Ishikawa (cell line): Measurements from ENCODE around the gene IFIH1.

Source experiments
- CEBPB ChIP-seq: IDR thresholded peaks from 2 replicates; pipeline ENCODE4 v1.6.1; 2012
- CREB1 ChIP-seq: IDR thresholded peaks from 2 replicates; pipeline ENCODE4 v1.6.1; 2012; ENCODE audit warnings: low read depth
- EGR1 ChIP-seq: IDR thresholded peaks from 2 replicates; pipeline ENCODE4 v1.6.1; 2012
- EP300 ChIP-seq: IDR thresholded peaks from 2 replicates; pipeline ENCODE4 v1.6.1; 2012; ENCODE audit warnings: borderline replicate concordance
- FOXM1 ChIP-seq: IDR thresholded peaks from 2 replicates; pipeline ENCODE4 v1.6.1; 2012; ENCODE audit warnings: low read depth, borderline replicate concordance
- MAX ChIP-seq: IDR thresholded peaks from 2 replicates; pipeline ENCODE4 v1.6.1; 2012
- NFIC ChIP-seq: IDR thresholded peaks from 2 replicates; pipeline ENCODE4 v1.6.1; 2012
- RAD21 ChIP-seq: IDR thresholded peaks from 2 replicates; pipeline ENCODE4 v1.6.1; 2012; ENCODE audit warnings: low read depth
- REST ChIP-seq: IDR thresholded peaks from 2 replicates; pipeline ENCODE4 v1.6.1; 2012; ENCODE audit warnings: low read depth, mild to moderate bottlenecking
- TAF1 ChIP-seq: IDR thresholded peaks from 2 replicates; pipeline ENCODE4 v1.6.1; 2012; ENCODE audit warnings: low read depth, mild to moderate bottlenecking
- TCF12 ChIP-seq: IDR thresholded peaks from 2 replicates; pipeline ENCODE4 v1.6.1; 2012; ENCODE audit warnings: low read depth
- TEAD4 ChIP-seq: IDR thresholded peaks from 2 replicates; pipeline ENCODE4 v1.6.1; 2012
- YY1 ChIP-seq: IDR thresholded peaks from 2 replicates; pipeline ENCODE4 v1.6.1; 2012; ENCODE audit warnings: low read depth
- ZBTB7A ChIP-seq: IDR thresholded peaks from 2 replicates; pipeline ENCODE4 v1.6.1; 2012; ENCODE audit warnings: low read depth
- TF ChIP-seq, protein P1 (sequence below): IDR thresholded peaks from 2 replicates; pipeline ENCODE4 v1.6.1; 2012

The IFIH1 gene

DNA sequence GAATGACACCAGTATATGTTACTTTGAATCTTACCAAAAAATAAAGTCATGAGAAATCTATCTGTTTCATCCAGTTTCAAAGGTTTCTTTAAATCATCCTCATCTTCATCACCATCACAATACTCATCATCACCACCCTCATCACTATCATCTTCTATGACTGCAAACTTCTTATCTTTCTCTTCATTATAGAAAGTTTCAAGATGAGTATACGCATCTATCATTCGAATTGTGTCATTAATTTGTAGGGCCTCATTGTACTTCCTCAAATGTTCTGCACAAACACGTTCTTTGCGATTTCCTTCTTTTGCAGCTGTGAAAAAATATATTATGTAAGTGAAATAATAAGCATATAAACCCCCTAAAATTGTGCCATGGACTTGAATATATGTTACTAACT lies 41.1 kb downstream of the IFIH1 start:
- no peak for TF ChIP-seq FOXM1

DNA sequence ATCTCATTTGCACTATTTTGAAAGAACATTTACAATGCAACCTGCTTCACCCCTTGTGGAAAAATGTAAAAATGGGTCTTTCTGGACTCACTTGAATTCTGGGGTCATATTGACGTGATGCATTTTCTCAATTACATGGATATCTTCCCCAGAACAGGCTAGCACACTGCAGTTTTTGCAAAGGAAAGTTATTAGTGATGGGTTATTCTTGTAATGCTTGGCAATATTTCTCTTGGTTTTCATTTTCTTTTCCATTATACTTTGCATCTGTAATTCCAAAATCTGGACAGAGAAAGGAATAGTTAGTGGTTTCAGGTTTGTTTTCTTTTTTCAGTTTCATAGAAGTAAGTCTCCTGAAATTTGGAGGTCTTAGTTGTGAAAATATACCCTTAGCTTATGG lies 50.5 kb downstream of the IFIH1 start:
- TF ChIP-seq FOXM1 (no peak), EP300 (no peak), EGR1 (no peak), ZBTB7A (no peak), TAF1 (no peak), YY1 (no peak), MAX (no peak), NFIC (no peak), CEBPB (no peak), CREB1 (no peak), REST (no peak), TCF12 (no peak)
- TF ChIP-seq, protein P1, sequence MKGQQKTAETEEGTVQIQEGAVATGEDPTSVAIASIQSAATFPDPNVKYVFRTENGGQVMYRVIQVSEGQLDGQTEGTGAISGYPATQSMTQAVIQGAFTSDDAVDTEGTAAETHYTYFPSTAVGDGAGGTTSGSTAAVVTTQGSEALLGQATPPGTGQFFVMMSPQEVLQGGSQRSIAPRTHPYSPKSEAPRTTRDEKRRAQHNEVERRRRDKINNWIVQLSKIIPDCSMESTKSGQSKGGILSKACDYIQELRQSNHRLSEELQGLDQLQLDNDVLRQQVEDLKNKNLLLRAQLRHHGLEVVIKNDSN: no peak

DNA sequence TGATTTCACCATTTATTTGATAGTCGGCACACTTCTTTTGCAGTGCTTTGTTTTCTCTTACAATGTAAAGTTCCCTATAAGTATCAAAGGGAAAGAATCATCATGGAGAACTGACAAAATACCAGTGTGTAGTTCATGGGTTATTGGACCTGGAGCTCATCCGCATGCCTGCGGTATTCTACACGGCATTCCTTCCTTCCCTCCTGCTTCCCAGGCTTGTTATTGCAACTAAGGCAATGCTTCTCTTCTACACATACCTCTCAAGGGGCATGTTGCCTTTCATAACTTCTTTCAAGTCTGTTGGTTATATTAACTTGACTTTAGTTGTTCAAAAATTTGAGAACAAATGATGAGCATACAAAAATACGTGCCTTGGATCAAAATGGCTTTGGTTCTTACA lies 51.0 kb downstream of the IFIH1 start:
- TF ChIP-seq CREB1: no peak
- TF ChIP-seq TCF12: no peak
- TF ChIP-seq NFIC: no peak
- TF ChIP-seq RAD21: no peak
- no peak for TF ChIP-seq EGR1
- no peak for TF ChIP-seq CEBPB

DNA sequence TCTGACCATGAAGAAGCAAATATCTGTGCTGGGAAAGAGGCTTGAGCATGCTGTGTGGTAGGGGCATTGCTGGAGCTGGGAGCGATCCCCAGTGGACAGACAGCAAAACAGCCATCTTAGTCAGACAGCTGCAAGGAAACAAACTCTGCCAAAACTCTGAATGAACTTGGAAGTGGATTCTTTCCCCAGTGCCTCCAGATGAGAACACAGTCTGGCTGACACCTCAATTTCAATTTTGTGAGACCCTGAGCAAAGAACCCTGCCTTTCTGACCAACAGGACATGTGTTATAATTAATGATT lies 52.1 kb downstream of the IFIH1 start:
- TF ChIP-seq CREB1 (no peak), ZBTB7A (no peak), TAF1 (no peak), REST (no peak), CEBPB (no peak), TCF12 (no peak), FOXM1 (no peak), EGR1 (no peak), RAD21 (no peak), EP300 (no peak), TEAD4 (no peak), MAX (no peak), NFIC (no peak), YY1 (no peak)
- TF ChIP-seq, protein P1: no peak

DNA sequence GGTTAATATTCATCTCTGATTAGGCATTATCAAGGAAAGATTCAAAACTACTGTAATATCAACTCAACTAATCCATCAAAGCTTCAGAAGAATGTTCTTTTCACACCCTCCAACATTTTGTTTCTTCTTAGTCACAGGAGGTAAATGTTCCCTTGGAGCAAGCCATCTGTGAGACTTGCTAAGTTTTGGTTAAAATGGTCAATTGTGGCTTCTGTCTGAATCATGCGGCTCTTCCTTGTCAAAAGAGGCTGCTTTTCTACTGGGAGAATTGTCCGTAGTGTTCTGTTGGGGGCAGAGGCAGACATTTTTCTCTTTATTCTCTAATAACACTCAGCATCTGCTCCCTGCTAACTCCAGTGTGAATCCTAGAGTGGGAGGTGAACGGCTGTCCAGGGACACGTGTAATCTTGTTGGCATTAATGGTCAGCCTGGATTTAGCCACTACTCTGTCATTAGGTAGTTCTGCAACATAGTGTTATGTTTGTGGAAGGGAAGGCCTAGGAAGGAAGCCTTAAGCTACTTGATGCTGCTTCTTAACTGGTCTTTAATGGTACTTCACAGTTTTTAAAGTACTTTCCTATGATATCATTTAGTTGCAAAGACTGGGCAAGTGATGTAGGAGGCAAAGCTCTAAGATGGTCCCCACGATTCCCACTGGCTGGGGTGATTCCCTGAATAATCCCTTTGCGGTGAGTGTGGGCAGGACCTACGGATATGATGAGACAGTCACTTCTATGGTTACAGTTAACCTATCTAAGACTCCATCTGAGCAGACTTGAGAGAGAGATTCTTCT lies 52.6 kb downstream of the IFIH1 start:
- TF ChIP-seq TCF12: no peak
- TF ChIP-seq MAX: no peak
- TF ChIP-seq FOXM1: no peak
- no peak for TF ChIP-seq CREB1
- TF ChIP-seq YY1: no peak
- TF ChIP-seq REST: no peak
- no peak for TF ChIP-seq RAD21
- no peak for TF ChIP-seq ZBTB7A
- no peak for TF ChIP-seq TEAD4
- no peak for TF ChIP-seq TAF1
- no peak for TF ChIP-seq EGR1
- TF ChIP-seq, protein P1: no peak
- TF ChIP-seq EP300: no peak
- TF ChIP-seq CEBPB: no peak
- no peak for TF ChIP-seq NFIC
